CD4-positive, alpha-beta memory T cell (primary cell): ENCODE results near the gene SMIM15. TPM values are rescaled to one million over a fixed set of nuclear protein-coding genes. Genes with fewer than 3 reads are reported as not detected.

Experiments
- CTCF ChIA-PET: fragments of 350-600 bp; sonication (Branson Sonifier 250); formaldehyde crosslinking; loops from one replicate; lab custom pipeline; 2021; ENCODE audit warnings: inconsistent platforms; ENCODE audit not compliant: partially characterized antibody; lab: Charles Lee
- POLR2A ChIA-PET: fragments of 350-600 bp; sonication (Branson Sonifier 250); formaldehyde crosslinking; loops from one replicate; lab custom pipeline; 2021; ENCODE audit not compliant: partially characterized antibody; lab: Charles Lee
- DNase-seq, 5 donors: peaks; one replicate each; pipeline versions ENCODE4 v3.0.0 to v3.0.0-alpha.2; 2020 to 2022; ENCODE audit warnings: mixed read lengths in 1 of 5
- H3K27ac ChIP-seq: one replicate; pipeline ENCODE4 v1.7.0; 2013; ENCODE audit warnings: low read depth, low read length
- H3K27me3 ChIP-seq: 2 replicates; pipeline ENCODE4 v1.7.0; 2013; ENCODE audit warnings: mild to moderate bottlenecking, low read length, moderate library complexity; ENCODE audit not compliant: insufficient read depth
- H3K36me3 ChIP-seq: 2 replicates; pipeline ENCODE4 v1.7.0; 2013; ENCODE audit warnings: mild to moderate bottlenecking, low read length, moderate library complexity; ENCODE audit not compliant: insufficient read depth
- H3K4me1 ChIP-seq: 2 replicates; pipeline ENCODE4 v1.7.0; 2013; ENCODE audit warnings: mild to moderate bottlenecking, low read length, moderate library complexity; ENCODE audit not compliant: insufficient read depth
- H3K4me3 ChIP-seq, 2 donors: one replicate each; pipeline ENCODE4 v1.7.0; 2013; ENCODE audit warnings: low read length in 2 of 2, mild to moderate bottlenecking in 1 of 2
- H3K9me3 ChIP-seq, 2 donors: one replicate each; pipeline ENCODE4 v1.7.0; 2013; ENCODE audit warnings: low read length in 2 of 2, control low read depth in 1 of 2; ENCODE audit not compliant: control insufficient read depth in 1 of 2
- H3K27ac Mint-ChIP-seq, 7 donors: one replicate each; pipeline ENCODE4 v1.8.0; 2020 to 2021; ENCODE audit warnings: mixed read lengths in 7 of 7, mild to moderate bottlenecking in 6 of 7, inconsistent platforms in 3 of 7, moderate library complexity in 3 of 7
- H3K27me3 Mint-ChIP-seq, 2 donors: one replicate each; pipeline ENCODE4 v1.8.0; 2020 to 2021; ENCODE audit warnings: mixed read lengths in 2 of 2
- H3K36me3 Mint-ChIP-seq, 2 donors: one replicate each; pipeline ENCODE4 v1.8.0; 2020 to 2021; ENCODE audit warnings: mixed read lengths in 2 of 2, inconsistent platforms in 1 of 2, mild to moderate bottlenecking in 1 of 2
- H3K4me1 Mint-ChIP-seq, 4 donors: one replicate each; pipeline ENCODE4 v1.8.0; 2020 to 2021; ENCODE audit warnings: mixed read lengths in 4 of 4, mild to moderate bottlenecking in 1 of 4
- H3K4me3 Mint-ChIP-seq, 8 donors: one replicate each; pipeline ENCODE4 v1.8.0; 2020 to 2021; ENCODE audit warnings: mixed read lengths in 8 of 8, mild to moderate bottlenecking in 7 of 8, moderate library complexity in 6 of 8, inconsistent platforms in 3 of 8
- H3K9me3 Mint-ChIP-seq, 8 donors: one replicate each; pipeline ENCODE4 v1.8.0; 2020 to 2021; ENCODE audit warnings: mixed read lengths in 8 of 8, mild to moderate bottlenecking in 5 of 8, inconsistent platforms in 3 of 8, moderate library complexity in 1 of 8
- intact Hi-C: fragments of 100-400 bp; cut with micrococcal nuclease; formaldehyde crosslinking; loops from one replicate; pipeline ENCODE4 v1.15.1; 2023
- polyA plus RNA-seq, 2 donors: library from polyadenylated mRNA; unstranded; fragments of 300-500 nt; fragmentation: Illumina TruSeq; gene quantifications; one replicate each; pipeline ENCODE4 v1.2.3, GENCODE V29; 2021
- total RNA-seq, 2 experiments: library from RNA; stranded (reverse); gene quantifications; one replicate each; pipeline ENCODE4 v1.2.3, GENCODE V29; 2021

Gene SMIM15
- total and polyA plus RNA-seq, 4 experiments from 2014 or later = 32.8 to 41.0 (median 35.4) TPM

DNA sequence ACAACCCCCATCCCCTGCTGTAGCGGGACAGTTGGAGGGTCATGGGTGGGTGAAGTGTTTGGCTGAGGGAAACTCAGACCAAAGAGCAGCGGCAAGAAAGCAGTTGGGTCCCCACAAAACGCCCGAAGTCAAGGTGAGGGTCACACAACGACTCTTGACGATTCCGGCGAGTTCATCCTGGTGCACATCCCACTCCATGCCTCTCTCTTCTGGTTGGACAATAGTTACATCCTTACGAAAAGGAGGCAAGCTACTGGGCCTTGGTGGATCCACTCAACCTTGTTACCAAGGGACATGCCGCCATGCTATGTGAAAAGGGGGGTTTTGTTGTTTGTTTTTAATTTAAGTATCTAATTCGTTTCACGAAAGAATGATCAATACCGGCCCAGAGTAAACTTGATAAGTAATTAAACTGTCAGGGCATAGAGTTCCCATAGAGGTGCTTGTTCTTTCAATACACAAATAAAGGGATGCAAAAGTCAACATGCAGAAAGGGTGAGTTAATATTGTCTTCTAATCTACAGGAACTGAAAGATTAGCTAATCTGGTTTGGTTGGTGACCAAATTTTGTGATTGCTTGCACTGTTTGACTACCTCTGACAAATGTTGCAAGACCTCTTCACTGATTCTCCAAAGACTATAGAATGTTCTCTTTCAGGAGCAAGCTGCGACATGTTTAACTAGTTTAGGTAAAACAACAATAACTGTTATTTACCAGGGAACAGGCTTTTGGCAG lies 732 bp upstream of the SMIM15 start:
- peak in 1 of 5 donors; percentile 1 for DNase-seq
- peak overlapping the region; percentile 92 to 100 (median 96) for H3K4me3 Mint-ChIP-seq
- POLR2A ChIA-PET = interaction anchor here (1.2 to 3.7 kb wide), 2 partner anchors 9 to 168 kb away, joined by 3 to 21 read pairs; partner anchors contain the start of gene ZSWIM6
- peaks cover 0 to 2% (median under 1%) of the 10 kb centered on the region in 8 donors for H3K9me3 Mint-ChIP-seq
- intact Hi-C loops = loop anchor here (1.0 to 5.0 kb wide), 4 partner anchors 169 to 494 kb away; partner anchors contain the start of genes ERCC8, NDUFAF2 and ZSWIM6
- Histone ChIP-seq H3K36me3 (peaks cover 11% of the 10 kb centered on the region), H3K4me1 (peaks cover 26% of the 10 kb centered on the region), H3K9me3 (no peaks in the 10 kb centered on the region), H3K27me3 (no peaks in the 10 kb centered on the region), H3K4me3 (peak overlapping the region; percentile 88), H3K27ac (peak overlapping the region; percentile 67)
- peaks cover 32 to 44% of the 10 kb centered on the region in 2 donors for H3K36me3 Mint-ChIP-seq
- CTCF ChIA-PET = no interaction called here
- peak overlapping the region; percentile 89 to 96 (median 95) for H3K27ac Mint-ChIP-seq
- peaks cover 29 to 46% (median 37%) of the 10 kb centered on the region in 4 donors for H3K4me1 Mint-ChIP-seq
- H3K27me3 Mint-ChIP-seq = peaks cover 0 to 2% of the 10 kb centered on the region in 2 donors

DNA sequence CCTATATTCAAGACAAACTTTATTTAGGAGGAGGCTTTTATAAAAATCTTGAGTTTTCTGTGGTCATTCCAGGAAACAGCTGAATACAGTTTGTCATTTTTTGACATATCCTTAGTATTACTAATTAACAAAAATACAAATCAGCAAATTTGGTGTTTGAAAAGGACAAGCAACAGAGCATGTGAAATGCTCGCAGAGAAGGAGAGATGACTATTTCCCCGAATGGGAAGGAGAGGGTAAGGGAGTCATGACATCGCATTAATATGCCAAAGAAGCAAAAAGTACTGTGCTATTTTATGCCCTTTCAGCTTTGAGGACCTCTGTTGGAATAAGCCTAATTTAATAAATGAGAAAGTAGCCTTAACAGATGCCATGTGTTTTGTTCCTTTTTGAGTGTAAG lies 1.8 kb downstream of the SMIM15 start:
- H3K27me3 ChIP-seq = no peaks in the 10 kb centered on the region
- Mint-ChIP-seq H3K27me3 (no peaks in the 10 kb centered on the region), H3K27ac (peak overlapping the region in 3 of 7 donors; percentile 14 to 57 (median 44)), H3K4me3 (peak overlapping the region in 5 of 8 donors; percentile 17 to 69 (median 56)), H3K4me1 (peaks cover 29 to 46% (median 38%) of the 10 kb centered on the region in 4 donors), H3K9me3 (peaks cover 0 to 10% (median 5%) of the 10 kb centered on the region in 8 donors), H3K36me3 (peaks cover 45 to 54% of the 10 kb centered on the region in 2 donors)
- peaks cover 26% of the 10 kb centered on the region for H3K4me1 ChIP-seq
- intact Hi-C loops = loop anchor here (5.0 kb wide), 2 partner anchors 213 to 497 kb away; partner anchors contain the start of genes ERCC8 and NDUFAF2
- CTCF ChIA-PET = no interaction called here
- POLR2A ChIA-PET = no interaction called here
- H3K36me3 ChIP-seq = peaks cover 11% of the 10 kb centered on the region
- H3K9me3 ChIP-seq = no peaks in the 10 kb centered on the region
- H3K4me3 ChIP-seq = no peak overlapping the region
- no peak for DNase-seq
- H3K27ac ChIP-seq = no peak overlapping the region

DNA sequence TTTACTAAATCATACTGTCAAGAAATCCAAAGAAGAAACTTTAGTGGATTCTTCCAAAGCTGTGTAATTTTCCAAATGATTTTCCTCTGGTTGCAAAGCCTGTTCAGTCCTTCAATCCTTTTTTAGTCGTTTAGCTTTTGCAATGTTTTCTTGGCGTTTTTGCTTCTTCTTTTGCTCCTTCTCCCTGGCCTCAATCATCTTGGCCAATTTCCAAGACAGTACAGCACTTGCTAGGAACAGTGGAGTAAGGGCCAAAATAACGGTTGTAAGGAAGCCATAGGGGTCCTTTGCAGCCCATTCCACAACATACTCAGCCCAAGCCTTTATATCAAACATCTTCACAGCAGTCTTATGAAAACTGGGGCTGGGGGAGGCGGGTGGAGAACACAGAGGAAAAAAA lies 2.4 kb downstream of the SMIM15 start:
- H3K27me3 Mint-ChIP-seq = no peaks in the 10 kb centered on the region
- Histone ChIP-seq H3K36me3 (peaks cover 11% of the 10 kb centered on the region), H3K4me3 (no peak overlapping the region), H3K27me3 (no peaks in the 10 kb centered on the region), H3K9me3 (no peaks in the 10 kb centered on the region), H3K4me1 (peaks cover 26% of the 10 kb centered on the region), H3K27ac (no peak overlapping the region)
- ChIA-PET POLR2A (no interaction called here), CTCF (no interaction called here)
- no peak for DNase-seq
- H3K4me3 Mint-ChIP-seq = peak overlapping the region in 2 of 8 donors; percentile 17 to 53
- peaks cover 48 to 60% of the 10 kb centered on the region in 2 donors for H3K36me3 Mint-ChIP-seq
- peaks cover 29 to 46% (median 38%) of the 10 kb centered on the region in 4 donors for H3K4me1 Mint-ChIP-seq
- intact Hi-C loops = loop anchor here (5.0 kb wide), 2 partner anchors 213 to 497 kb away; partner anchors contain the start of genes ERCC8 and NDUFAF2
- peak overlapping the region in 2 of 7 donors; percentile 6 to 61 for H3K27ac Mint-ChIP-seq
- peaks cover 0 to 15% (median 10%) of the 10 kb centered on the region in 8 donors for H3K9me3 Mint-ChIP-seq

DNA sequence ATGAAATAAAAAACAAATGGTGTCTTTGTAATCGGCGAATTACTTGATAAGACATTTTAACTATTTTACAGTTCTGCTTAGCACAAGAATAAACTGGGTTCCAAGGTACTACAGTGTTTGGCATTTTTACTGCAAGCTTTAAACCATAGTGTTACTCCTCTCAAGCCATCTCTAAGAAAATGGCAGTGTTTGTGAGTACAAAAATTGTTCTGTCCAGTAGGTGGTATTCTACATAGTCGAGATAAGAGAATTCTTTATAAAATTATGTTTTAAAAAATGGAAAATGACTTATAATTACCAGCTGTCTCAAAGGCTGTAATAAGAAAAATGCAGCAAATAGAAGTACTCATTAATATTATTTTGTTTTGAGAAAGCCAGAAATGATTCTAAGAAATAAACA lies 3.2 kb downstream of the SMIM15 start:
- Histone ChIP-seq H3K4me1 (peaks cover 26% of the 10 kb centered on the region), H3K9me3 (no peaks in the 10 kb centered on the region), H3K36me3 (peaks cover 11% of the 10 kb centered on the region), H3K4me3 (no peak overlapping the region), H3K27ac (no peak overlapping the region), H3K27me3 (no peaks in the 10 kb centered on the region)
- H3K4me1 Mint-ChIP-seq = peaks cover 29 to 46% (median 38%) of the 10 kb centered on the region in 4 donors
- peaks cover 0 to 22% (median 12%) of the 10 kb centered on the region in 8 donors for H3K9me3 Mint-ChIP-seq
- no peak overlapping the region for H3K4me3 Mint-ChIP-seq
- intact Hi-C loops = no loop called here
- no peak overlapping the region for H3K27ac Mint-ChIP-seq
- peaks cover 55 to 67% of the 10 kb centered on the region in 2 donors for H3K36me3 Mint-ChIP-seq
- POLR2A ChIA-PET = interaction anchor here (0.9 kb wide), 1 partner anchor 17 kb away, joined by 3 read pairs; no protein-coding TSS in a partner anchor
- no peaks in the 10 kb centered on the region for H3K27me3 Mint-ChIP-seq
- DNase-seq = no peak
- CTCF ChIA-PET = interaction anchor here (0.6 kb wide), 1 partner anchor 198 kb away, joined by 3 read pairs; no protein-coding TSS in a partner anchor

DNA sequence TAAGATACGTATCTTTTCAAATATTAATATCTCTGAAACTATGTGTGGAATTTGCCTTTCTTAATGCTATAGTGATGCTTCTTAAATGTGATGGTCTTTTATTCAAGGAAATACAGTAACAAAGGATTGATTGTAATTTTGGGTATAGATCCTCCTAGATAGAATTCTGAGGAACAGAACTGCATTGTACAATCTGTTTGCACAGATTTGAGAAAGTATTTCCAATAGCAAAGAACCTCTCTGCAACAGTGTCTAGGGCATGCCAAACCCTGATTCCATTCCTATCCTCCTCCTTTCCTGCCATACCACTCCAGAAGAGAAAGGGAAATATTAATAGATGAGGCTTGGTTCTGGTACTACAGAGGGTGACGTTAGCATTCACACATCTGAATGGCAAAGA lies 10.4 kb downstream of the SMIM15 start:
- H3K4me1 Mint-ChIP-seq = peaks cover 0 to 2% (median 0%) of the 10 kb centered on the region in 4 donors
- H3K4me3 Mint-ChIP-seq = no peak overlapping the region
- H3K27me3 Mint-ChIP-seq = no peaks in the 10 kb centered on the region
- no peak overlapping the region for H3K27ac ChIP-seq
- CTCF ChIA-PET = no interaction called here
- no peaks in the 10 kb centered on the region for H3K27me3 ChIP-seq
- DNase-seq = no peak
- H3K9me3 ChIP-seq = no peaks in the 10 kb centered on the region
- no peaks in the 10 kb centered on the region for H3K36me3 ChIP-seq
- H3K4me1 ChIP-seq = no peaks in the 10 kb centered on the region
- H3K36me3 Mint-ChIP-seq = peaks cover 26 to 29% of the 10 kb centered on the region in 2 donors
- H3K9me3 Mint-ChIP-seq = peaks cover 3 to 52% (median 27%) of the 10 kb centered on the region in 8 donors
- H3K27ac Mint-ChIP-seq = no peak overlapping the region
- POLR2A ChIA-PET = no interaction called here
- intact Hi-C loops = no loop called here
- H3K4me3 ChIP-seq = no peak overlapping the region

DNA sequence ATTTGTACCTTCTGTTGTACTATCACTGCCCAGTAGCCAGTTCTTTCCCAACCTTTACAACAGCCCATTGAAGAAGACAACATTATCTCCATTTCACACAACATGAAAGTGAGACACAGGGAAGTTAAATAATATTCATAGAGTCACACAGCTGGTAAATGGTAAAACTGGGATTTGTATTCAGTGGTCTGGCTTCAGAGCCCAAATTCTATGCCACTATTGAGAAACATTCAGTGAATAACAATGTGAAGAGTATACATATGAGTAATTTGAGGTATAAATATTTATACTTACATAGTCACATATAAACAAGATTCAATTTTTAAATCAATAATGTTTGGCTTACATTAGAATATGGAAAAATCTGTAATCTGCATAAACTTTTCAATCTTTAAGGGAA lies 13.8 kb downstream of the SMIM15 start:
- H3K36me3 ChIP-seq = no peaks in the 10 kb centered on the region
- intact Hi-C loops = no loop called here
- CTCF ChIA-PET = interaction anchor here (1.6 kb wide), 1 partner anchor 511 kb away, joined by 4 read pairs; no protein-coding TSS in a partner anchor
- no peak for DNase-seq
- Mint-ChIP-seq H3K27me3 (no peaks in the 10 kb centered on the region), H3K4me3 (no peak overlapping the region), H3K4me1 (peaks cover 0 to 2% (median 0%) of the 10 kb centered on the region in 4 donors), H3K27ac (no peak overlapping the region), H3K36me3 (peaks cover 7 to 12% of the 10 kb centered on the region in 2 donors), H3K9me3 (peaks cover 2 to 36% (median 16%) of the 10 kb centered on the region in 8 donors)
- H3K4me3 ChIP-seq = no peak overlapping the region
- no peak overlapping the region for H3K27ac ChIP-seq
- no peaks in the 10 kb centered on the region for H3K9me3 ChIP-seq
- POLR2A ChIA-PET = no interaction called here
- no peaks in the 10 kb centered on the region for H3K27me3 ChIP-seq
- no peaks in the 10 kb centered on the region for H3K4me1 ChIP-seq

DNA sequence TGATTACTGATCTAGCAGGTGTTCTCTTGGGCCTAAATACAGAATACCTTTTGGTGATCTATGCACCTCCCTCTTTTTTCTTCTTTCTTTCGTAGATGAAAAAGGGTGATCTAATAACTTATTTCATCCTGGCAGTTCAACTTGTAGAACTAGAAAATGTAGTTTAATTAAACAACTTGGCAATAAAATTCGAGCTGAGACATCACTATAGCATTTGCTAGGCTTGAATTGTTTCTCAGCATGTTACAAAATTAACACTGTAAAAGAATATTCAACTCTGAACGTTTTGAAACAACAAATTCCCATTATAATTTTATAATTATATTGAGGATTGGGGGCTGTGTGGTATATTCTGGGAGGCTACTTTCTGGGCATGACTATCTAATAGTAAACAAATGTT lies 19.5 kb downstream of the SMIM15 start:
- H3K9me3 Mint-ChIP-seq = peaks cover 0 to 12% (median 3%) of the 10 kb centered on the region in 8 donors
- CTCF ChIA-PET = no interaction called here
- no peaks in the 10 kb centered on the region for H3K27me3 Mint-ChIP-seq
- no peaks in the 10 kb centered on the region for H3K27me3 ChIP-seq
- H3K4me3 ChIP-seq = no peak overlapping the region
- no peak overlapping the region for H3K27ac ChIP-seq
- H3K4me1 ChIP-seq = no peaks in the 10 kb centered on the region
- H3K36me3 Mint-ChIP-seq = peaks cover 0 to 4% of the 10 kb centered on the region in 2 donors
- DNase-seq = no peak
- intact Hi-C loops = no loop called here
- H3K4me3 Mint-ChIP-seq = no peak overlapping the region
- H3K27ac Mint-ChIP-seq = no peak overlapping the region
- H3K36me3 ChIP-seq = no peaks in the 10 kb centered on the region
- POLR2A ChIA-PET = interaction anchor here (1.3 kb wide), 1 partner anchor 189 kb away, joined by 3 read pairs; no protein-coding TSS in a partner anchor
- H3K9me3 ChIP-seq = no peaks in the 10 kb centered on the region
- H3K4me1 Mint-ChIP-seq = no peaks in the 10 kb centered on the region
